H9 (cell line): ENCODE measurements around the gene MARCHF6. TPM values are rescaled to one million over a fixed set of nuclear protein-coding genes. Genes with fewer than 3 reads are reported as not detected.

Source experiments
- DNase-seq: peaks from one replicate; pipeline ENCODE4 v3.0.0-alpha.2; 2017
- H2AFZ ChIP-seq: one replicate; pipeline ENCODE4 v1.6.1; 2013; ENCODE audit warnings: mild to moderate bottlenecking, low read length, control low read depth, moderate library complexity
- H2AK5ac ChIP-seq: 2 replicates; pipeline ENCODE4 v1.6.1; 2013; ENCODE audit warnings: low read length, control low read depth, mixed read lengths; ENCODE audit not compliant: insufficient read length
- H2BK120ac ChIP-seq: one replicate; pipeline ENCODE4 v1.6.1; 2013; ENCODE audit warnings: low read depth, mild to moderate bottlenecking, low read length, control low read depth, inconsistent platforms; ENCODE audit not compliant: poor library complexity, severe bottlenecking
- H2BK12ac ChIP-seq: 2 replicates; pipeline ENCODE4 v1.6.1; 2013; ENCODE audit warnings: low read length, control low read depth, mixed read lengths, low read depth; ENCODE audit not compliant: insufficient read length
- H2BK15ac ChIP-seq: 2 replicates; pipeline ENCODE4 v1.6.1; 2013; ENCODE audit warnings: low read depth, low read length, control low read depth
- H2BK20ac ChIP-seq: one replicate; pipeline ENCODE4 v1.6.1; 2013; ENCODE audit warnings: low read depth, mild to moderate bottlenecking, low read length, control low read depth, inconsistent platforms; ENCODE audit not compliant: poor library complexity, severe bottlenecking
- H2BK5ac ChIP-seq: 2 replicates; pipeline ENCODE4 v1.6.1; 2013; ENCODE audit warnings: low read length, control low read depth, mixed read lengths; ENCODE audit not compliant: insufficient read length
- H3K14ac ChIP-seq: 2 replicates; pipeline ENCODE4 v1.6.1; 2013; ENCODE audit warnings: low read length, control low read depth; ENCODE audit not compliant: insufficient read depth
- H3K18ac ChIP-seq: 2 replicates; pipeline ENCODE4 v1.6.1; 2013; ENCODE audit warnings: low read depth, mild to moderate bottlenecking, mixed read lengths, low read length, control low read depth; ENCODE audit not compliant: insufficient read length
- H3K23ac ChIP-seq: 2 replicates; pipeline ENCODE4 v1.6.1; 2013; ENCODE audit warnings: low read length, control low read depth, mixed read lengths, low read depth; ENCODE audit not compliant: insufficient read length
- H3K23me2 ChIP-seq: 2 replicates; pipeline ENCODE4 v1.6.1; 2013; ENCODE audit warnings: low read depth, mild to moderate bottlenecking, mixed read lengths, low read length, control low read depth; ENCODE audit not compliant: insufficient read length, poor library complexity, severe bottlenecking
- H3K27ac ChIP-seq: 2 replicates; pipeline ENCODE4 v1.5.1; 2013; ENCODE audit warnings: low read length, control low read depth, mixed read lengths, low read depth; ENCODE audit not compliant: insufficient read length
- H3K27me3 ChIP-seq: 2 replicates; pipeline ENCODE4 v1.6.1; 2013; ENCODE audit warnings: low read length, control low read depth, inconsistent platforms; ENCODE audit not compliant: insufficient read depth
- H3K4ac ChIP-seq: 2 replicates; pipeline ENCODE4 v1.6.1; 2013; ENCODE audit warnings: low read depth, mild to moderate bottlenecking, control low read depth, inconsistent platforms, low read length, moderate library complexity
- H3K4me1 ChIP-seq: 2 replicates; pipeline ENCODE4 v1.6.1; 2013; ENCODE audit warnings: low read length, control low read depth, inconsistent platforms; ENCODE audit not compliant: insufficient read depth
- H3K4me2 ChIP-seq: 2 replicates; pipeline ENCODE4 v1.6.1; 2013; ENCODE audit warnings: low read length, control low read depth, mixed read lengths; ENCODE audit not compliant: insufficient read length, insufficient read depth
- H3K56ac ChIP-seq: 2 replicates; pipeline ENCODE4 v1.6.1; 2013; ENCODE audit warnings: low read depth, mild to moderate bottlenecking, mixed read lengths, low read length, control low read depth; ENCODE audit not compliant: insufficient read length
- H3K79me1 ChIP-seq: 2 replicates; pipeline ENCODE4 v1.6.1; 2013; ENCODE audit warnings: low read depth, mild to moderate bottlenecking, moderate library complexity, low read length, control low read depth, inconsistent platforms; ENCODE audit not compliant: insufficient read depth, poor library complexity, severe bottlenecking
- H3K79me2 ChIP-seq: 2 replicates; pipeline ENCODE4 v1.6.1; 2013; ENCODE audit warnings: low read length, control low read depth, inconsistent platforms; ENCODE audit not compliant: insufficient read depth
- H3K9ac ChIP-seq: 2 replicates; pipeline ENCODE4 v1.6.1; 2013; ENCODE audit warnings: low read length, control low read depth, mixed read lengths; ENCODE audit not compliant: insufficient read length; ENCODE audit errors: extremely low read depth
- H3K9me3 ChIP-seq: one replicate; pipeline ENCODE4 v1.6.1; 2013; ENCODE audit warnings: low read depth, low read length, inconsistent platforms; ENCODE audit not compliant: control insufficient read depth
- H3T11ph ChIP-seq: one replicate; pipeline ENCODE4 v1.6.1; 2013; ENCODE audit warnings: mild to moderate bottlenecking, low read length, control low read depth, inconsistent platforms
- H4K20me1 ChIP-seq: one replicate; pipeline ENCODE4 v1.6.1; 2013; ENCODE audit not compliant: control insufficient read depth, insufficient read length, insufficient read depth
- H4K5ac ChIP-seq: 2 replicates; pipeline ENCODE4 v1.6.1; 2013; ENCODE audit warnings: low read depth, mild to moderate bottlenecking, mixed read lengths, low read length, control low read depth; ENCODE audit not compliant: insufficient read length
- H4K8ac ChIP-seq: replicated peaks from 2 replicates; pipeline ENCODE4 v1.6.1; 2013; ENCODE audit warnings: low read length, control low read depth, mixed read lengths, low read depth; ENCODE audit not compliant: insufficient read length
- H4K91ac ChIP-seq: 2 replicates; pipeline ENCODE4 v1.6.1; 2013; ENCODE audit warnings: low read depth, mild to moderate bottlenecking, moderate library complexity, mixed read lengths, low read length, control low read depth; ENCODE audit not compliant: insufficient read length
- H3K27ac Mint-ChIP-seq, 3 experiments: 2 replicates in 2 of 3; 3 replicates in 1 of 3; pipeline ENCODE4 v1.8.0; 2020 to 2021; ENCODE audit warnings: mixed read lengths in 3 of 3, mild to moderate bottlenecking in 1 of 3, moderate library complexity in 1 of 3
- H3K27me3 Mint-ChIP-seq: 2 replicates; pipeline ENCODE4 v1.8.0; 2021; ENCODE audit warnings: low read depth, mild to moderate bottlenecking, moderate library complexity, mixed read lengths
- H3K36me3 Mint-ChIP-seq, 3 experiments: 2 replicates in 2 of 3; 3 replicates in 1 of 3; pipeline ENCODE4 v1.8.0; 2020 to 2021; ENCODE audit warnings: low read depth in 3 of 3, mixed read lengths in 3 of 3; ENCODE audit not compliant: insufficient read depth in 1 of 3
- H3K4me1 Mint-ChIP-seq, 2 experiments: 2 replicates each; pipeline ENCODE4 v1.8.0; 2020; ENCODE audit warnings: mixed read lengths in 2 of 2
- H3K4me3 Mint-ChIP-seq, 2 experiments: 2 replicates in 1 of 2; 3 replicates in 1 of 2; pipeline ENCODE4 v1.8.0; 2020 to 2021; ENCODE audit warnings: mild to moderate bottlenecking in 2 of 2, mixed read lengths in 2 of 2, moderate library complexity in 1 of 2
- H3K9me3 Mint-ChIP-seq, 2 experiments: 2 replicates in 1 of 2; 3 replicates in 1 of 2; pipeline ENCODE4 v1.8.0; 2020; ENCODE audit warnings: mild to moderate bottlenecking in 2 of 2, mixed read lengths in 2 of 2, moderate library complexity in 1 of 2
- WGBS: extraction: QIAGEN DNeasy Blood & Tissue Kit; methylation state at CpG from one replicate; pipeline ENCODE4 v1.1.7; 2013; ENCODE audit warnings: missing lambda C conversion rate, low lambda C conversion rate, mixed read lengths; ENCODE audit not compliant: insufficient read length; ENCODE audit errors: extremely low coverage; 5-methylcytosine and 5-hydroxymethylcytosine counted together
- total RNA-seq: library from RNA; stranded (reverse); gene quantifications from 2 replicates; pipeline ENCODE4 v1.2.1, GENCODE V29; 2021
- TF ChIP-seq, protein P1 (sequence below): fragments of 200-600 bp; sonication (generic); conservative IDR thresholded peaks from 3 replicates; pipeline ENCODE4 v1.8.0; 2021; ENCODE audit warnings: antibody characterized with exemption, mild to moderate bottlenecking

MARCHF6 gene
- total RNA-seq, 1 experiment from 2014 or later = 118 TPM

DNA sequence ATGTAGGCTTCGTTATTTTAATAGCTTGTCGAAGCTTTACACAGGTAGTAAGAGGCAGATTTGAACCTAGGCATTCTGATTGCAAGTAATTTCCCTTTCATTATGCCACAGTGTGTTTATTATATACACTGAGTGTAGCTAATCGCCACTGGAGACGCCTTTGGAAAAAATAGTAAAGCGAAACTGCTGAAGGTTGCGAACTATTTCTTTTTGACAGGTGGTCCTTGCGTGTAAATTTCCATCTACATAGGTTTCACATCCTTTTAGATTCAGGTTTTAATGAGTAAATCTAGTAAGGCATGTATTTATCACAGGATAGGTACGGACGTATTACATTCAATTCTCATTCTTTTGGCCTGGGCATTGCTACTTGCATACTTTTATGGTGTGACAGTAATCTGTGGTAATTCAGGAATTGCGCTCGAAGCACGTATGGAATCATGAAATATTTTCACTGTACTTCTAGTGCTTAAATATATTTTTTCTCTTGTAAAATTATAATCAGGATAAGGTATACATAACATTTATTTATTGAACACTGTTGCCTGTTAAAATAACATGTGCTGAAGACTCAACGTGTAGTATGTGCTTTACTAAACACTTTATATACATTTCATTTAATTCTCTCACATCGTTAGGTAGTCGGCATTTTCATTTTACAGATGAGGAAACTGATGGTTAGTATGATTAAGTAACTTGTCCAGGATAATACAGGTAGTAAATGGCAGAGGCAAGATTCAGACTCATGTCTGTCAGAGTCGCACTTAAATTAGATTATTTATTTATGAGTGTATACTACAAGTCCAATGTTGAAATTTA lies 1.8 kb downstream of the MARCHF6 start:
- Histone ChIP-seq H2BK20ac (no peak overlapping the region), H3K79me2 (peaks cover 21% of the 10 kb centered on the region; the same call in 1 of the 2 replicates), H2BK15ac (no peak overlapping the region), H4K5ac (no peak overlapping the region), H3K14ac (no peak overlapping the region), H3K23ac (no peak overlapping the region), H2AFZ (no peak overlapping the region), H3K9me3 (no peaks in the 10 kb centered on the region), H2BK5ac (no peak overlapping the region), H2BK120ac (no peak overlapping the region), H3K18ac (no peak overlapping the region), H2BK12ac (no peak overlapping the region), H3K4me1 (peaks cover 6% of the 10 kb centered on the region; the same call in 1 of the 2 replicates), H3K27me3 (no peaks in the 10 kb centered on the region), H3T11ph (no peak overlapping the region), H2AK5ac (no peak overlapping the region), H3K4me2 (peak overlapping the region; percentile 69), H4K91ac (no peak overlapping the region), H3K79me1 (peaks cover 3% of the 10 kb centered on the region), H3K56ac (no peak overlapping the region), H4K8ac (no peak overlapping the region), H3K4ac (no peak overlapping the region), H4K20me1 (no peaks in the 10 kb centered on the region), H3K9ac (peak overlapping the region; percentile 81), H3K23me2 (peaks cover 11% of the 10 kb centered on the region), H3K27ac (no peak overlapping the region)
- H3K4me1 Mint-ChIP-seq = peaks cover 31 to 39% of the 10 kb centered on the region in 2 experiments
- H3K9me3 Mint-ChIP-seq = no peaks in the 10 kb centered on the region
- WGBS = no CpG with 5 or more reads among the region's 16 CpGs
- peak overlapping the region; percentile 96 to 100 for H3K4me3 Mint-ChIP-seq
- DNase-seq = no peak
- TF ChIP-seq, protein P1, sequence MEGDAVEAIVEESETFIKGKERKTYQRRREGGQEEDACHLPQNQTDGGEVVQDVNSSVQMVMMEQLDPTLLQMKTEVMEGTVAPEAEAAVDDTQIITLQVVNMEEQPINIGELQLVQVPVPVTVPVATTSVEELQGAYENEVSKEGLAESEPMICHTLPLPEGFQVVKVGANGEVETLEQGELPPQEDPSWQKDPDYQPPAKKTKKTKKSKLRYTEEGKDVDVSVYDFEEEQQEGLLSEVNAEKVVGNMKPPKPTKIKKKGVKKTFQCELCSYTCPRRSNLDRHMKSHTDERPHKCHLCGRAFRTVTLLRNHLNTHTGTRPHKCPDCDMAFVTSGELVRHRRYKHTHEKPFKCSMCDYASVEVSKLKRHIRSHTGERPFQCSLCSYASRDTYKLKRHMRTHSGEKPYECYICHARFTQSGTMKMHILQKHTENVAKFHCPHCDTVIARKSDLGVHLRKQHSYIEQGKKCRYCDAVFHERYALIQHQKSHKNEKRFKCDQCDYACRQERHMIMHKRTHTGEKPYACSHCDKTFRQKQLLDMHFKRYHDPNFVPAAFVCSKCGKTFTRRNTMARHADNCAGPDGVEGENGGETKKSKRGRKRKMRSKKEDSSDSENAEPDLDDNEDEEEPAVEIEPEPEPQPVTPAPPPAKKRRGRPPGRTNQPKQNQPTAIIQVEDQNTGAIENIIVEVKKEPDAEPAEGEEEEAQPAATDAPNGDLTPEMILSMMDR = no peak
- H3K27me3 Mint-ChIP-seq = peaks cover 13% of the 10 kb centered on the region
- H3K27ac Mint-ChIP-seq = no peak overlapping the region
- H3K36me3 Mint-ChIP-seq = no peaks in the 10 kb centered on the region
